Activated effector memory CD4-positive, alpha-beta T cell treated with Interleukin-2 at 50 U/mL for 16 hours (primary cell): Measurements from ENCODE around the gene TAOK2.

Experiments used
- DNase-seq: peaks from one replicate; pipeline ENCODE4 v3.0.0-alpha.2; 2020

TAOK2 gene

GRCh38 chr16:29988346-29989075 is 14.8 kb downstream of the TAOK2 start:
- no peak for DNase-seq

- no peak for DNase-seq
These were observed 15.6 kb downstream of the TAOK2 start for GRCh38 chr16:29989111-29989858.

DNA sequence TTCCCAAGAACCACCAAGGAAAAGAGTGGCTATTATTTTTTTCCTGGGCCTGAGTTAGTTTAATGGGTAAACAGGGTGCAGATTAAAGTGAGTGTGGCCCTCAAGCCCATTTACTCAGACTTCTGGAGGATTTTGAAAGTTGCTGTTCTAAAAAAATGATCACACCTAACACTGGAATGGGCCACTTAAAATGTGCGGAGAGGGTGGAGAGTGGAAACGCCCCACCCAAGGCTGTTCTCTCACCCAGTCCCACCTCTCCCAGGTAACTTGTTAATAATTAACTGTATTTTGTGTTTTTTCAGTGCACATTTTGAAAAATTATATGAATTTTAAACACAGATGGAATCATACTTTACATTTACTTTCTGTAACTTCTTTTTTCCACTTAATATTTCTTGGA is 16.4 kb downstream of the TAOK2 start:
- DNase-seq = no peak

DNA sequence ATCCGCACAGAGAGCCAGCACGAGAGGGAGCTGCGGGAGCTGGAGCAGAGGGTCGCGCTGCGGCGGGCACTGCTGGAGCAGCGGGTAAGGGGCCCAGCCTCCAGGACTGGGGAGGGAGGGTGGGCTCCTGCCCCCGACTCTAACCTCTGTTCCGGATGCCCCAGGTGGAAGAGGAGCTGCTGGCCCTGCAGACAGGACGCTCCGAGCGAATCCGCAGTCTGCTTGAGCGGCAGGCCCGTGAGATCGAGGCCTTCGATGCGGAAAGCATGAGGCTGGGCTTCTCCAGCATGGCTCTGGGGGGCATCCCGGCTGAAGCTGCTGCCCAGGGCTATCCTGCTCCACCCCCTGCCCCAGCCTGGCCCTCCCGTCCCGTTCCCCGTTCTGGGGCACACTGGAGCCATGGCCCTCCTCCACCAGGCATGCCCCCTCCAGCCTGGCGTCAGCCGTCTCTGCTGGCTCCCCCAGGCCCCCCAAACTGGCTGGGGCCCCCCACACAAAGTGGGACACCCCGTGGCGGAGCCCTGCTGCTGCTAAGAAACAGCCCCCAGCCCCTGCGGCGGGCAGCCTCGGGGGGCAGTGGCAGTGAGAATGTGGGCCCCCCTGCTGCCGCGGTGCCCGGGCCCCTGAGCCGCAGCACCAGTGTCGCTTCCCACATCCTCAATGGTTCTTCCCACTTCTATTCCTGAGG is 17.4 kb downstream of the TAOK2 start:
- no peak for DNase-seq

GRCh38 chr16:29991571-29991904 is 17.9 kb downstream of the TAOK2 start:
- DNase-seq = no peak

DNA sequence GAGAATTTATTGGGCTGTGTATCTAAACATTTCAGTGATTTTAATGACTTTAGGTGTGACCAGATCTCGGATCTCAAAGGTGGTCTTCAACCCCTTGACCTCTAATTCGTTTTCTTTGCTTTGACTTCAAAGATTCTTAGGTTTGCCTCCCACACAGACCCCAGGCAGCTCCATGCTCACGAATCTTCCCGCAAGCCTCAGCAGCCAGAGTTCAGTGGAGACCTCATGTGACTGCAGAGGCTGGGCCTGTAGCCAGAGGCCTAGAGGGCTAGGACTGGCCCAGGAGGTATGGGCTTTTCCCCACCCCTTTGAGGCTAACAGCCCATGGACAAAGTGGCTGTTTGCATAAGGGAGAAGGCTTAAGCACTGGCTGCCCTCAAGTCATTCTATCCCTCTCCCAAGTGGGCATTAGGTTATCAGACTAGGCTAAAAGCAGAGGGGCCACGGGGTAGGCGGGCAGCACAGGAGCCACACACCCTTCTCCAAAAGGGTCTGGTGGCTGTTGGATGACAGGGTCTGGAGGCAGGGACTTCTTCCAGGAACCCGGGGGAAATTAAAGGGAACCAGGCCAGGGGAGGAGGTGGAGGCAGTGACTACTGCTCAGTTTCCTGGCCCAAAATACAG is 18.8 kb downstream of the TAOK2 start:
- DNase-seq = no peak

DNA sequence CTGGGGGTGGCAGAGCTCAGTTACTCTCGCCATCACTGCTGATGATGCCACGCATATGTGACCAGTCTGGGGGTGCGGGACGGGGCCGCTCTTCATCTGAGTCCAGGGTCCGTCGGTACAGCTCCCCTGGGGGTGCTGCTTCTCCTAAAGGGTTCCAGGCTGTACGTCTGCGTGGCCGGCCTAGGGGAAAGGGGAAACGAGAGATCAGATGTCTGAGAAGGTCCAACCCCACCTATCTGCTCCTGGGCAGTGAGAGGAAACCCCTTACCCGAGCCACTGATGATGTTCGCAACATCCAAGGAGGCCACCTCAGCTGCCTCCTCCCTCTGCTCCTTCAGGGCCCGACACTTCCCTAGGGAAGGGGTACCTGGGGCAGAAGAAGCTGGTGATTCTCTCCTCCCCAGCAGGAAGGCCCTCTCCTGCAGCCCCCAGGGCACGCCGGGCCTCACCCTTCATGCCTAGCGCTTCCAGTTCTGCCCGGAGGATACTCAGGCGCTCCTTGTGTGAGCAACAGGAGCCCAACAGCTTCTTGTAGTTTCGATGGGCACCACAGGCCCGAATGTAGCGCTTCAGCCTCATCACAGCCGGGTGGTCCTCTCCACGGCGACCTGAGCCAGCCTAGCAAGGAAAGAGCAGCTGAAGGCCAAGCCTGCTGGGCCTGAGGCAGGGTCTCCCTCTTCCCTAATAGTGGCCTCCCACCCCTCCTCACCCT is 19.7 kb downstream of the TAOK2 start:
- no peak for DNase-seq

DNA sequence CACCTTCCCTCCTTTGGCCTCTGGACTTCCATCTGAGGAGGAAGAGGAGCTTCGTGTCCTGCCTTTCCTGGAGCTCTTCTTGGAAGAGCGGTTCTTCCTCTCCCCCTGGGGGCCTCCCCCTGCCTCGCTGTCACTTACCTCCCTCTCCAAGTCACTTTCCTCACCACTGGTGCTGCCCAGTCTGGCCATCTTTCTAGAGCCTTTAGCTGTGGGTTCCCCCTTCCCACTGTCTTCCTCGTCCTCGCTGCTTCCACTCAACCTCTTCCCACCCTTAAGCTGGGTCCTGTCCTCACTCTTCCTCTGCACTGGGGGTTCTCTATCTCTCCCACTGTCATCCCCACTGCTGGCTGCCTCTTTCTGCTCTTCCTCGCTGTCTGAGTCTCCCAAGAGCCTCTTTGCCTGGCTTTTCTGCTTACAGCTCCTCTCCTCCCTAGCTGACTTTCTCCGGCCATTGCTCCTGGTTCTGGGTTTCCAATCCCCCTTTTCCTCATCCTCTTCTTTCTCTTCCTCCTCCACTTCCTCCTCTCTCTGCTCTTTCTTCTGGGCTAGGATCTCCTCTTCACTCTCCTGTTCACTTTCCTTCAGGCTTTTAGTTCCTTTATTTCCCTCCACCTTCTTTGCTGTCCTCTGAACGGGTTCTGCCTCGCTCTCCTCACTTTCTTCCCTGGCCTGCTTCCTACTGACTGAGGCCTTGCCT is 20.4 kb downstream of the TAOK2 start:
- DNase-seq = no peak

DNA sequence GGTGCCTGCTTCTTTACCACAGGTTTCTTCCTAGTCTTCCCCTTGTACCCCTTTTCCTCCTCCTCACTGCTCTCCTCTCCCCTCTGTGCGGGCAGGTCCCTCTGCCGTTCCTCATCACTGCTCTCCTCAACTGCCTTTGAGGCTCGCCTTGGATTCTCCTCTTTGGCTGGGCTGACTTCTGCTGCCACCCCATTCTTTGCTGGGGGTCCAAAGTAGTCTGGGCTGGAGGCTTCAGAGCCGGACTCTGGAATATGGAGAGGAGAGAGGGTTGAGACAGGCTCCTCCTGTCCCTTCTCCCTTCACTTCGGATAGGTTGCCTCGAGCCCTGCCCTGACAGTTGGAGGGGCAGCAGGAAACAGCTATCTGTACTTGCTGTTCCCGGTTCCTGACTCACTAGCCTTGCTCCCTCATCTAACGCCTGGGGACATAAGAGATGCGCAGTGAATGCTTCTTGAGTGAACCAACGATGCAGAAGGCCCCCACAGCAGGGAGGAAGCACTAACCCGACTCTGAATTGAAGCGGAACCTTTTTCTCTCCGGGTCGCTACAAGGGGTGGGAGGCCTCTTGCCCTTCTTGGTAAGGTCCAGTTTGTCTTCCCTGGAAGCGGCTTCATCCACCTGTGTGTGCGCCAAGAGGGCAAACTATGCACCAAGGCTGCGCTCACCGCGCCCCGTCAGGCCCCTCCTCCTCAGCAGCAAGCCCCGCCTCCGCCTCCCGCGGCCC is 21.1 kb downstream of the TAOK2 start:
- peak; percentile 66 for DNase-seq

- peak; percentile 78 for DNase-seq
These were observed 21.7 kb downstream of the TAOK2 start, which contains the start of gene HIRIP3 for GRCh38 chr16:29995324-29995910. HIRIP3 (minus strand) TSS chr16:29995617; CDS start chr16:29995605, 12 bp downstream.

DNA sequence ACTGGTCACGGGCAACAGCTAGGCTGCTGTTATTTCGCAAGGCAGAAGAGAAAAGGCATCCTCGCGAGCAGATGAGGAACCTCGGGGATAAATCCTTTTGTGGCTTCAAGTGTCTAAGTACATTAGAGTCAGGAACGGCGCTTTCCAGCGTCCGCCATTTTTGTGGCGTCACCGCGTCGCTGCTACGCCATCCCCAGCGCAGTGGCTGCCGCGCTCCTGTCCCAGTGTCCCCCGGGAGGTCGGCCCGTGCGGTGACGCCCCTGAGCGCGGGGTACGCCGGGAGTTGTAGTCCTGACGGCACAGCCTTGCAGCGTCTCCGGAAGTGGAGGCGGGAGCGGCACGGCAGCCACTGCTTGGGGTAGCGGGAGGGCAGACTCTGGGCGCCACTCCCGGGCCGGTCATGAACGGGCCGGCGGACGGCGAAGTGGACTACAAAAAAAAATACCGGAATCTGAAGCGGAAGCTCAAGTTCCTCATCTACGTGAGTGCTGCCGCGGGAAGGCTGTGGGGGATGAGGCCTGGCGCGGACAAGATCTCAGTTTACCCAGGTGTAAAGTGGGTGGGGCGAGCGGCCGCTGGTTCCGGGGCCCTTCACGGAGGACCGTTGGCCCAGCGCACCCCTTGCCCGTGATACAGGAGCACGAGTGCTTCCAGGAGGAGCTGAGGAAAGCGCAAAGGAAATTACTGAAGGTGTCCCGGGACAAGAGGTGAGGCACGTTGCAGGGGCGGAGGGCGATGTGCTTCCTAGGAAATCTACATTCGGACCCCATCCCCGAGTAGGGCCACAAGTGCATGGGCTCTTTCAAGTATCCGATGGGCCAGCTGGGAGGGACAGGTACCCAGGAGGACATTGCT is 22.5 kb downstream of the TAOK2 start, which contains the start of gene INO80E:
INO80E (plus strand) TSS at position 331 of the 855 bp plus-strand sequence; CDS start at position 401, 70 bp downstream.
- peak; percentile 99 for DNase-seq

- no peak for DNase-seq
These were observed 23.1 kb downstream of the TAOK2 start for GRCh38 chr16:29996766-29997250.

DNA sequence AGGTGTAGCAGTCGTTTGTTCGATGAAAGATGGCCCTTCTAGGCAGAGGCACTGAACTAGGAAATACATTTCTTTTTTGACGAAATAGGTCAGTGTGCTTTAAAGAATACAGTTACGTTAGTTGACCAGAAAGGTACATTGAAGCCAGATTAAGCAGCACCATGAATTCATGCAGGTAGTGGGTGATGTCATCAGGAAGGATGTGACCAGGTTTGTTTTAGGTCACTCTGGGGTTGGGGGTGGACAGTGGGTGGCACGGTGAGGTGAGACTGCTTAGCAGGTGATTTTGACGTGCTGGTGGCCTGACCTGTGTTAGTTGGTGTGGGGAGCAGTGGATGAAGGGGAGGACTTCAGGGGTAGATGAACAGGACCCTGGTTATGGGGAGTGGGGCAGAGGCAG is 25.9 kb downstream of the TAOK2 start:
- DNase-seq = no peak

- no peak for DNase-seq
These were observed 27.3 kb downstream of the TAOK2 start for GRCh38 chr16:30000735-30001631.

DNA sequence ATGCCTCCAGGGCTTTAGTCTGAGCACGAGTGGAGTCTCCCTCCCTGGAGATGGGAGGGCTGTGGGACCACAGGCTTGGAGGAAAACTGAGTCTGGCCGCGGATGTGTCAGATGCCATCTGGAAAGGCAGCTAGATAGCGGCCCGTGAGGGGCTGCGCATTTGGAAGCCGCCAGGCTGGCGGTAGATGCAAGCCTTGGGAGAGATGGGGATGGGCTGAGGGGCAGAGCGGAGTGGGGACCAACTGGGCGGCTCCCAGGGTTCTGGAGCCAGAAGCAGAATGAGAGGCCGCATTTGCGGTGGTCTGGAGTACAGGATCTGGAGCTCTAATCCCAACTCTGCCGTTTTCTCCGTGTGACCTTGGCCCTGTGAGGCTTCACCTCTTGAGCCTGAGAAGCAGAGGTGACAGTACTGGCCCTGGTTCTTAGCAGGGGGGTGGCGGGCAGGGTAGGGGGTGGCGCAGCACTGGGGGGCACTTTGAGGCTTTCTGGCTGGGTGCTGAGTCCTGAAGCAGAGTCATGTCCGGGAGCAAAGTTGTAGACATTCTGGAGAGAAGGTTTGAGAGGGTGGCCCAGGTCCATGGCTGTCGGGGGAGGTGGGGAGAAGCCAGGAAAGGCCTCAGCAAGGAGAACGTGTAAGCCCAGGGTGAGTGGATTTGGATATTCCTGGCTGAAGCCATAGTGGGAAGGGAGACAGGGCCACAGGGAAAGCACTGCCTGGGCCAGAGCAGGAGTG is 29.1 kb downstream of the TAOK2 start:
- DNase-seq = no peak

GRCh38 chr16:30003670-30004423 is 30.2 kb downstream of the TAOK2 start:
- DNase-seq = no peak

DNA sequence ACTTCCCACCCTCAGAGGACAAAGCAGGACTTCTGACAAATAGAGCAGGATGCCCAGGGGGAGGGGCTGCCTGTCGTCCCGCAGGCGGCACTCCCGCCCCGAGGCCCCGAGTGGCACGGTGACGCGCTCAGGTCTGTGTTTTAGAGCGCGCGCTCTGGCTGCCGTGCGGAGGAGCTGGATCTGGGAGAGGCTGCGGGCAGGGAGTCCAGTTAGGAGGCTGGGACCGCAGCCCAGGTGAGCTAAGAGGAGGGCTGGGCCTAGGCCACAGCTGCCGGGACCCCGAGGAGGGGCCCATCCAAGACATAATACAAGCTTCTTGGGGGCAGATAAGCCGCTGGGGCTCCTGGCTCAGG is 30.7 kb downstream of the TAOK2 start:
- no peak for DNase-seq
